Sigmoid colon (tissue), 7 donors: ENCODE measurements around the gene SLC44A5. TPM values are rescaled to one million over a fixed set of nuclear protein-coding genes. Genes with fewer than 3 reads are reported as not detected.

ENCODE experiments used
- DNase-seq: peaks from one replicate; pipeline ENCODE4 v3.0.0-alpha.2; 2019
- H3K27ac ChIP-seq, 4 donors: fragments of 200-600 bp; sonication (generic); one replicate each; pipeline ENCODE4 v1.5.1; 2016 to 2019; ENCODE audit warnings: mild to moderate bottlenecking in 1 of 4
- H3K27me3 ChIP-seq, 3 donors: fragments of 200-600 bp; sonication (generic); one replicate each; pipeline ENCODE4 v1.5.1; 2019; ENCODE audit warnings: mild to moderate bottlenecking in 1 of 3
- H3K36me3 ChIP-seq, 4 donors: fragments of 200-600 bp; sonication (generic); one replicate each; pipeline ENCODE4 v1.5.1; 2016 to 2019
- H3K4me1 ChIP-seq, 4 donors: fragments of 200-600 bp; sonication (generic); one replicate each; pipeline ENCODE4 v1.5.1; 2017 to 2019
- H3K4me3 ChIP-seq, 4 donors: fragments of 200-600 bp; sonication (generic); one replicate each; pipeline ENCODE4 v1.5.1; 2017 to 2019; ENCODE audit warnings: mild to moderate bottlenecking in 2 of 4, moderate library complexity in 1 of 4
- H3K9me3 ChIP-seq, 4 donors: fragments of 200-600 bp in 3 of 4; sonication (generic) in 3 of 4; one replicate each; pipeline versions ENCODE4 v1.5.1 to v1.6.1; 2013 to 2019
- EP300 ChIP-seq, 4 donors: sonication (generic); formaldehyde crosslinking; IDR thresholded peaks; one replicate each; pipeline ENCODE4 v1.6.1; 2017; ENCODE audit warnings: antibody characterized with exemption in 4 of 4
- POLR2A ChIP-seq, 2 donors: fragments of 450-650 bp; IDR thresholded peaks; one replicate each; pipeline ENCODE4 v1.6.1; 2016; ENCODE audit warnings: antibody characterized with exemption in 2 of 2, mild to moderate bottlenecking in 2 of 2, moderate library complexity in 2 of 2
- POLR2AphosphoS5 ChIP-seq, 4 donors: sonication (generic); formaldehyde crosslinking; IDR thresholded peaks; one replicate each; pipeline ENCODE4 v1.6.1; 2017; ENCODE audit warnings: antibody characterized with exemption in 4 of 4
- WGBS, 2 donors: extraction: QIAGEN DNeasy Blood & Tissue Kit; methylation state at CpG; one replicate each; pipeline ENCODE4 v1.1.7; 2013; 5-methylcytosine and 5-hydroxymethylcytosine counted together
- intact Hi-C: fragments of 100-400 bp; cut with DNase I; formaldehyde crosslinking; loops from one replicate; pipeline ENCODE4 v1.15.1; 2023
- polyA plus RNA-seq, 3 donors: library from polyadenylated mRNA; stranded (reverse); fragments of 200-250 nt; gene quantifications; one replicate each; pipeline ENCODE4 v1.2.3, GENCODE V29; 2013
- total RNA-seq, 4 donors: library from RNA; depleted of rRNA; stranded (reverse); fragments of >200 nt; gene quantifications; one replicate each; pipeline ENCODE4 v1.1.0, GENCODE V29; 2016
- TF ChIP-seq, protein P1 (sequence below), 4 experiments: fragments of 450-650 bp in 3 of 4; fragments of 200-600 bp in 1 of 4; IDR thresholded peaks; one replicate each; pipeline ENCODE4 v1.5.1; 2016 to 2019; ENCODE audit warnings: antibody characterized with exemption in 4 of 4, mild to moderate bottlenecking in 3 of 4, moderate library complexity in 2 of 4
- donor health status: healthy with polysubstance abuse.
- donor health status: Bipolar disorder and iron deficiency.
- donor health status: healthy.

SLC44A5 gene
- total and polyA plus RNA-seq, 7 donors, result 0.36 to 1.4 (median 0.67) TPM; not detected in 1

DNA sequence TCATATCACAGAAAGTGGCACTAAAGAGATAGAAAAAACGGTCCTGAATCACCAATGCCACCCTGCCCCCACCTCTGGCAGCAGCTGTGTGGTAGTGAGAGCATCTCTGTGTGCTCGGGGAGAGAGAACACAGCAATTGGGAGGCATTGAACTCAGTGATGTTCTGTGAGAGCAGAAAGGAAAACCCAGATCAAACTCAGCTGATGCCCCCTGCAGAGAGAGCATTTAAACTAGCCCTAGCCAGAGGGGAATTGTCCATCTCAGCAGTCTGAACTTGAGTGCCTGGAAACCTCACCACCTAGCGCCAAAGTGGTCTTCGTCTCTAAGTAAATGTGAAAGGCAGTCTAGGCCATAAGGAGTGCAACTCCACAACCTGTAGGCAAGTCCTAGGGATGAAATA, 21.3 kb downstream of the SLC44A5 start:
- 64 to 68% methylated on average over 4 of the region's 4 CpGs for WGBS, 2 donors
- no peaks in the 10 kb centered on the region for H3K4me1 ChIP-seq
- H3K27me3 ChIP-seq, result no peaks in the 10 kb centered on the region
- no peaks in the 10 kb centered on the region for H3K36me3 ChIP-seq
- no peak for DNase-seq
- H3K27ac ChIP-seq, result no peak overlapping the region
- H3K9me3 ChIP-seq, result no peaks in the 10 kb centered on the region
- intact Hi-C loops, result no loop called here
- no peak overlapping the region for H3K4me3 ChIP-seq
- no peak for TF ChIP-seq POLR2A (IDR thresholded peaks at IDR 0.05)
- TF ChIP-seq EP300 (IDR thresholded peaks at IDR 0.05), result no peak
- TF ChIP-seq, protein P1, sequence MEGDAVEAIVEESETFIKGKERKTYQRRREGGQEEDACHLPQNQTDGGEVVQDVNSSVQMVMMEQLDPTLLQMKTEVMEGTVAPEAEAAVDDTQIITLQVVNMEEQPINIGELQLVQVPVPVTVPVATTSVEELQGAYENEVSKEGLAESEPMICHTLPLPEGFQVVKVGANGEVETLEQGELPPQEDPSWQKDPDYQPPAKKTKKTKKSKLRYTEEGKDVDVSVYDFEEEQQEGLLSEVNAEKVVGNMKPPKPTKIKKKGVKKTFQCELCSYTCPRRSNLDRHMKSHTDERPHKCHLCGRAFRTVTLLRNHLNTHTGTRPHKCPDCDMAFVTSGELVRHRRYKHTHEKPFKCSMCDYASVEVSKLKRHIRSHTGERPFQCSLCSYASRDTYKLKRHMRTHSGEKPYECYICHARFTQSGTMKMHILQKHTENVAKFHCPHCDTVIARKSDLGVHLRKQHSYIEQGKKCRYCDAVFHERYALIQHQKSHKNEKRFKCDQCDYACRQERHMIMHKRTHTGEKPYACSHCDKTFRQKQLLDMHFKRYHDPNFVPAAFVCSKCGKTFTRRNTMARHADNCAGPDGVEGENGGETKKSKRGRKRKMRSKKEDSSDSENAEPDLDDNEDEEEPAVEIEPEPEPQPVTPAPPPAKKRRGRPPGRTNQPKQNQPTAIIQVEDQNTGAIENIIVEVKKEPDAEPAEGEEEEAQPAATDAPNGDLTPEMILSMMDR (IDR thresholded peaks at IDR 0.05), result no peak

DNA sequence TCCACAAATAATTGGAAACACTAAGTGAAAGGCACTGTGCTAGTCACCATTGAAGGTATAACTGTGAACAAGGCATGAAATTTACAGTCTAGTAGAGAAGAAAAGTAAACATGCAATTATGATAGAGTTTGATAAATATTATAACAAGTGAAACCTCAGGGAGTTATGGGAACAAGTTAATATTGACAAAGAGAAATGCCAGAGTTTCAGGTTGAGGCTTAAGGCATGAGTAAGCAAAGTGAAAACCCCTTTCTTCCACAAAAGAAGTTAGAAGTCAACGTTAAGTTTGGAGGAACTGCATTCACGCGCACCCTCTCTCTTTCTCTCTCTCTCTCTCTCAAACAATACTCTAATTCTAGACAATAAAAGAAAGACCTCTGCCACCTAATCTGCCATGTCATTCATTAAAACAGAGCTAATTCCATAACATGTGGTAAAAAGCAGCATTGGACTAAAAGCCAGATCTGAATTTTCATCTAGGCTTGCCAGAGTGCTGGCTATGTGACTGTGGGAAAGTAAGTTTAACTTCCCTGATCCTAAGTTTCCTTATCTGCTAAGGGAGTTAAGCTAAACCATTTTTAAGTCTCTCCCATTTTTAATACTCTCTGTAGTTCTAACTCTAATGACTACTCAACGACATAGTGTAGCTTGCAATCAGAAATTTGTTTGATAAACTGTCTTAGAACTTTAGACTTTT, 22.0 kb downstream of the SLC44A5 start:
- Histone ChIP-seq H3K9me3 (no peaks in the 10 kb centered on the region), H3K27me3 (no peaks in the 10 kb centered on the region), H3K27ac (no peak overlapping the region), H3K36me3 (no peaks in the 10 kb centered on the region), H3K4me1 (no peaks in the 10 kb centered on the region), H3K4me3 (no peak overlapping the region)
- WGBS, 2 donors, result 28 to 44% methylated on average over 4 of the region's 4 CpGs
- TF ChIP-seq, protein P1 (IDR thresholded peaks at IDR 0.05), result no peak
- TF ChIP-seq POLR2A (IDR thresholded peaks at IDR 0.05) (no peak), POLR2AphosphoS5 (IDR thresholded peaks at IDR 0.05) (no peak), EP300 (IDR thresholded peaks at IDR 0.05) (no peak)
- intact Hi-C loops, result no loop called here
- no peak for DNase-seq

DNA sequence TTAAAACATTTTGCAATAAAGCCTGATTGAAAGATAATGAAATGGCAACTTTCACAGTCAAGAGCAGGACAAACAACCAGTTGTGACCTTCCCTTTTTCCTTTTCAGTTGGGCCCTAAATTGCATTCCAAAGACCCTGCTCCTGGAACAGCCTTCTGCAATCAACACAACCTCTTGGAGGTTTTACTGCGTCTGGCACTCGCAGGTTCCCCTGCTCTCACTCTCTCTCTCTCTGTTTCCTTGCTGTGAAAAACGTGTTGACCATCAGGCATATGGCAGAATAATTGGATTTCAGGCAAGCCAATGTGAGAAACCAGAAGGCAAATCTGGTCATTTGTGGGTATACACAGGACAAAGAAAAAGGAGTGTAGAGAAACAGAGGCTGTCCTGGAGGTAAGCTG, 23.2 kb downstream of the SLC44A5 start:
- Histone ChIP-seq H3K27ac (no peak overlapping the region), H3K36me3 (no peaks in the 10 kb centered on the region), H3K4me1 (no peaks in the 10 kb centered on the region), H3K4me3 (no peak overlapping the region), H3K9me3 (no peaks in the 10 kb centered on the region), H3K27me3 (no peaks in the 10 kb centered on the region)
- TF ChIP-seq POLR2AphosphoS5 (IDR thresholded peaks at IDR 0.05) (no peak), POLR2A (IDR thresholded peaks at IDR 0.05) (no peak), EP300 (IDR thresholded peaks at IDR 0.05) (no peak)
- TF ChIP-seq, protein P1 (IDR thresholded peaks at IDR 0.05), result no peak
- no peak for DNase-seq
- 23 to 25% methylated on average over 3 of the region's 3 CpGs for WGBS, 2 donors
- intact Hi-C loops, result no loop called here

DNA sequence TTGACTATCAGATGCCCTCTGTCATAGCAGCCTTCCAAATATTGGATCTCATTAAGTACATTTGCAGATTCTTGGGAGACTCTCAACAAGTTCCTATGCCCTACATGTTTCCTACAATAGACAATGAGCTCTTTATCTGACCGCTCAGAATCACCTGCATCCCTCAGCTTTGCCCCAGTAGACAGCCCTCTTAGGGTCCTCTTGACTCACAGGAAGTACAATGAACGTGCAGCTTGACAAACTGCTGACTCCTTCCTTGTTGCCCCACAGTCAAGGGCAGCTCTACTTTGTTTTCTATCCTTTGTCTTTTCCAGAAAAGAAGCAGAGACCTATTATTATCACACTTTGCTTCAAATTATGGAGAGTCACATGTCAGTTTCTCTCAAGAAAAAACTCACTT, 27.6 kb downstream of the SLC44A5 start:
- no peaks in the 10 kb centered on the region for H3K36me3 ChIP-seq
- 48 to 54% methylated on average over 2 of the region's 2 CpGs for WGBS, 2 donors
- no peak for DNase-seq
- no peak for TF ChIP-seq EP300 (IDR thresholded peaks at IDR 0.05)
- TF ChIP-seq POLR2A (IDR thresholded peaks at IDR 0.05), result no peak
- no peak for TF ChIP-seq POLR2AphosphoS5 (IDR thresholded peaks at IDR 0.05)
- TF ChIP-seq, protein P1 (IDR thresholded peaks at IDR 0.05), result no peak
- intact Hi-C loops, result no loop called here
- H3K9me3 ChIP-seq, result no peaks in the 10 kb centered on the region
- no peak overlapping the region for H3K4me3 ChIP-seq
- no peak overlapping the region for H3K27ac ChIP-seq
- H3K27me3 ChIP-seq, result no peaks in the 10 kb centered on the region
- H3K4me1 ChIP-seq, result no peaks in the 10 kb centered on the region
